ENCODE results near the gene MMP25. TPM values are rescaled to one million over a fixed set of nuclear protein-coding genes. Genes with fewer than 3 reads are reported as not detected.

Gene MMP25
- total RNA-seq, 2 experiments from 2014 or later, result 0.63 to 5.6 TPM

- H3K9me3 ChIP-seq (ENCODE audit: low read length), result no peaks in the 10 kb centered on the region
- H3K79me2 ChIP-seq (ENCODE audit: insufficient read depth, low read depth, low read length), result no peaks in the 10 kb centered on the region
- intact Hi-C loops (cut with micrococcal nuclease; ENCODE audit: unreplicated experiment), result loop anchor here (1.0 to 2.0 kb wide), 5 partner anchors 16 to 107 kb away; no protein-coding TSS in a partner anchor
- DNase-seq (ENCODE audit: low spot score), result no peak
- H3K27ac ChIP-seq (ENCODE audit: low read depth, low read length, poor library complexity, severe bottlenecking), result no peak overlapping the region
- peak overlapping the region; percentile 76 for H3K4me3 ChIP-seq (ENCODE audit: low read depth, low read length, poor library complexity, severe bottlenecking)
- ChIA-PET POLR2A (no interaction called here), CTCF (ENCODE audit: unreplicated experiment) (interaction anchor here (0.6 to 1.9 kb wide), 4 partner anchors 26 to 75 kb away, joined by 3 to 12 read pairs (median 7); partner anchors contain the start of gene ZNF213)
- H3K4me2 ChIP-seq (ENCODE audit: low read length), result peak overlapping the region; percentile 75
- peaks cover 28% of the 10 kb centered on the region for H3K4me1 ChIP-seq (ENCODE audit: insufficient read depth, low read length, poor library complexity, severe bottlenecking)
- no peaks in the 10 kb centered on the region for H3K9me2 ChIP-seq (ENCODE audit: insufficient read depth, low read length)
- BruUV-seq (replicated peaks), result no TSS peak
- H2AFZ ChIP-seq (ENCODE audit: low read length), result peak overlapping the region; percentile 97
- TF ChIP-seq CTCF (conservative IDR thresholded peaks at IDR 0.05; ENCODE audit: low read length) (no peak), EZH2phosphoT487 (IDR thresholded peaks at IDR 0.05; ENCODE audit: borderline replicate concordance, low read depth, low read length) (no peak)
- no peaks in the 10 kb centered on the region for H4K20me1 ChIP-seq (ENCODE audit: insufficient read depth, low read length)
- no peaks in the 10 kb centered on the region for H3K36me3 ChIP-seq (ENCODE audit: insufficient read depth, low read length)
Measured at GRCh38 chr16:3059723-3060242, 13.4 kb downstream of the MMP25 start.

- H4K20me1 ChIP-seq (ENCODE audit: insufficient read depth, low read length), result no peaks in the 10 kb centered on the region
- H3K4me3 ChIP-seq (ENCODE audit: low read depth, low read length, poor library complexity, severe bottlenecking), result no peak overlapping the region
- no peaks in the 10 kb centered on the region for H3K36me3 ChIP-seq (ENCODE audit: insufficient read depth, low read length)
- no peak overlapping the region for H3K4me2 ChIP-seq (ENCODE audit: low read length)
- POLR2A ChIA-PET, result no interaction called here
- peaks cover 20% of the 10 kb centered on the region for H3K4me1 ChIP-seq (ENCODE audit: insufficient read depth, low read length, poor library complexity, severe bottlenecking)
- H3K27ac ChIP-seq (ENCODE audit: low read depth, low read length, poor library complexity, severe bottlenecking), result no peak overlapping the region
- no peak for DNase-seq (ENCODE audit: low spot score)
- TF ChIP-seq EZH2phosphoT487 (IDR thresholded peaks at IDR 0.05; ENCODE audit: borderline replicate concordance, low read depth, low read length) (no peak), CTCF (conservative IDR thresholded peaks at IDR 0.05; ENCODE audit: low read length) (no peak)
- no peaks in the 10 kb centered on the region for H3K9me3 ChIP-seq (ENCODE audit: low read length)
- H3K79me2 ChIP-seq (ENCODE audit: insufficient read depth, low read depth, low read length), result no peaks in the 10 kb centered on the region
- CTCF ChIA-PET (ENCODE audit: unreplicated experiment), result no interaction called here
- intact Hi-C loops (cut with micrococcal nuclease; ENCODE audit: unreplicated experiment), result no loop called here
- no peak overlapping the region for H2AFZ ChIP-seq (ENCODE audit: low read length)
- no TSS peak for BruUV-seq (replicated peaks)
- H3K9me2 ChIP-seq (ENCODE audit: insufficient read depth, low read length), result no peaks in the 10 kb centered on the region
Measured at GRCh38 chr16:3060339-3061127, 14.2 kb downstream of the MMP25 start.

GRCh38 chr16:3062553-3062952, 16.2 kb downstream of the MMP25 start:
- POLR2A ChIA-PET, result interaction anchor here (1.4 kb wide), 1 partner anchor 15 kb away, joined by 3 read pairs; no protein-coding TSS in a partner anchor

More at GRCh38 chr16:3062553-3062952, 16.2 kb downstream of the MMP25 start:
- H2AFZ ChIP-seq (ENCODE audit: low read length), result no peak overlapping the region
- intact Hi-C loops (cut with micrococcal nuclease; ENCODE audit: unreplicated experiment), result no loop called here
- no peak overlapping the region for H3K4me3 ChIP-seq (ENCODE audit: low read depth, low read length, poor library complexity, severe bottlenecking)
- CTCF ChIA-PET (ENCODE audit: unreplicated experiment), result no interaction called here
- H3K79me2 ChIP-seq (ENCODE audit: insufficient read depth, low read depth, low read length), result no peaks in the 10 kb centered on the region
- no peak for DNase-seq (ENCODE audit: low spot score)
- H3K27ac ChIP-seq (ENCODE audit: low read depth, low read length, poor library complexity, severe bottlenecking), result no peak overlapping the region
- H3K9me3 ChIP-seq (ENCODE audit: low read length), result no peaks in the 10 kb centered on the region
- no peak for TF ChIP-seq EZH2phosphoT487 (IDR thresholded peaks at IDR 0.05; ENCODE audit: borderline replicate concordance, low read depth, low read length)
- no peak for TF ChIP-seq CTCF (conservative IDR thresholded peaks at IDR 0.05; ENCODE audit: low read length)
- no TSS peak for BruUV-seq (replicated peaks)
- no peak overlapping the region for H3K4me2 ChIP-seq (ENCODE audit: low read length)
- H4K20me1 ChIP-seq (ENCODE audit: insufficient read depth, low read length), result no peaks in the 10 kb centered on the region
- no peaks in the 10 kb centered on the region for H3K9me2 ChIP-seq (ENCODE audit: insufficient read depth, low read length)
- H3K36me3 ChIP-seq (ENCODE audit: insufficient read depth, low read length), result no peaks in the 10 kb centered on the region
- peaks cover 11% of the 10 kb centered on the region for H3K4me1 ChIP-seq (ENCODE audit: insufficient read depth, low read length, poor library complexity, severe bottlenecking)

All from OCI-LY7 (cell line).